Esophagus squamous epithelium (tissue), 4 donors: ENCODE results near the gene PTPRN2.

Experiments
- CTCF ChIP-seq, 6 experiments: fragments of 450-650 bp in 4 of 6; fragments of 200-600 bp in 2 of 6; sonication (generic) in 2 of 6; IDR thresholded peaks; one replicate each; pipeline ENCODE4 v1.5.1; 2016 to 2019; ENCODE audit warnings: antibody characterized with exemption in 6 of 6, mild to moderate bottlenecking in 4 of 6, moderate library complexity in 4 of 6
- POLR2A ChIP-seq, 4 donors: fragments of 450-650 bp; IDR thresholded peaks; one replicate each; pipeline ENCODE4 v1.6.1; 2017; ENCODE audit warnings: antibody characterized with exemption in 4 of 4, mild to moderate bottlenecking in 4 of 4, moderate library complexity in 3 of 4

DNA sequence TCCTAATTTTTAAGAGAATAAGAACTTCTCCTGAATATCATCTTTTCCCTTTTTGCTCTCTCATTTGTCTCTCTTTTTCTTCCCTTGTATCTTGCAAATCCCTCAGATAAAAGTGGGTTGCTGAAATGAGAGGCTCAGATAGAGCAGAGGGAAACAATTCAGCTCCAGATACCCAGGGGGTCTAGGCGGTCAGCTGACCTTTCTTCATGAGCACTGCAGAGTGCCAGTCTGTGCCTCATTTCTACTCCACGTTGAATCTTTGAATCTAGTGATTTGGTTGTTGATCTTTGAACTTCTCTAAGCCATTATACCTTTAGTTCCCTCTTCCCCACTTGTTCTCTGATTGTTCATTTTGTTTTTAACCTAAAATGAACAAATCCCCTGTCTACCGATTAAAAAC is 572.6 kb downstream of the PTPRN2 start:
- no peak for TF ChIP-seq CTCF (IDR thresholded peaks at IDR 0.05)
- TF ChIP-seq POLR2A (IDR thresholded peaks at IDR 0.05), result no peak
